Fibroblast of pulmonary artery (primary cell): ENCODE measurements around the gene OTOG.
"Not testable (repeated sequence)": the region's sequence is repeated elsewhere in the genome, so short reads cannot be mapped to it uniquely, and the experiment has no call there.

Experiments
- DNase-seq: peaks from one replicate; pipeline ENCODE4 v3.0.0-alpha.2; 2010; ENCODE audit warnings: low read depth
- H3K4me3 ChIP-seq: replicated peaks from 2 replicates; pipeline ENCODE4 v1.5.1; 2011; ENCODE audit warnings: low read depth, mild to moderate bottlenecking, control low read depth, low read length, moderate library complexity
- TF ChIP-seq, protein P1 (sequence below): IDR thresholded peaks from 2 replicates; pipeline ENCODE4 v1.5.1; 2011; ENCODE audit warnings: mild to moderate bottlenecking, control low read depth, low read length, inconsistent platforms; ENCODE audit errors: missing control alignments

Gene OTOG

DNA sequence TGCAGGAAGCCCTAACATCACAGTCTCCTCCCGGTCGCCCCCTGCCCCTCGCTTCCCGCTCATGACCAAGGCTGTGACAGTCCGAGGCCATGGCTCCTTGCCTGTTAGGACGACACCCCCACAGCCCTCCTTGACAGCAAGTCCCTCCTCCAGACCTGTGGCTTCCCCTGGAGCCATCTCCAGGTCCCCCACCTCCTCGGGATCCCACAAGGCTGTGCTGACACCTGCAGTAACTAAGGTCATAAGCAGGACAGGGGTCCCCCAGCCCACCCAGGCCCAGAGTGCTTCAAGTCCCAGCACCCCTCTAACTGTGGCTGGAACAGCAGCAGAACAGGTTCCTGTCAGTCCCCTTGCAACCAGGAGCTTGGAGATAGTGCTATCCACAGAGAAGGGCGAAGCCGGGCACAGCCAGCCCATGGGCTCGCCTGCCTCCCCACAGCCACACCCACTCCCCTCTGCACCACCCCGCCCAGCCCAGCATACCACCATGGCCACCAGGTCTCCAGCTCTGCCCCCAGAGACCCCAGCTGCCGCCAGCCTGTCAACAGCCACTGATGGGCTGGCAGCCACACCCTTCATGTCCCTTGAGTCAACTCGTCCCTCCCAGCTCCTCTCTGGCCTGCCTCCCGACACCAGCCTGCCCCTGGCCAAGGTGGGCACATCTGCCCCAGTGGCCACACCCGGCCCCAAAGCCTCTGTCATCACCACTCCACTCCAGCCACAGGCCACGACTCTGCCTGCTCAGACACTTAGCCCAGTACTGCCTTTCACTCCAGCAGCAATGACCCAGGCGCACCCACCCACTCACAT, 63.2 kb downstream of the OTOG start:
- TF ChIP-seq, protein P1, sequence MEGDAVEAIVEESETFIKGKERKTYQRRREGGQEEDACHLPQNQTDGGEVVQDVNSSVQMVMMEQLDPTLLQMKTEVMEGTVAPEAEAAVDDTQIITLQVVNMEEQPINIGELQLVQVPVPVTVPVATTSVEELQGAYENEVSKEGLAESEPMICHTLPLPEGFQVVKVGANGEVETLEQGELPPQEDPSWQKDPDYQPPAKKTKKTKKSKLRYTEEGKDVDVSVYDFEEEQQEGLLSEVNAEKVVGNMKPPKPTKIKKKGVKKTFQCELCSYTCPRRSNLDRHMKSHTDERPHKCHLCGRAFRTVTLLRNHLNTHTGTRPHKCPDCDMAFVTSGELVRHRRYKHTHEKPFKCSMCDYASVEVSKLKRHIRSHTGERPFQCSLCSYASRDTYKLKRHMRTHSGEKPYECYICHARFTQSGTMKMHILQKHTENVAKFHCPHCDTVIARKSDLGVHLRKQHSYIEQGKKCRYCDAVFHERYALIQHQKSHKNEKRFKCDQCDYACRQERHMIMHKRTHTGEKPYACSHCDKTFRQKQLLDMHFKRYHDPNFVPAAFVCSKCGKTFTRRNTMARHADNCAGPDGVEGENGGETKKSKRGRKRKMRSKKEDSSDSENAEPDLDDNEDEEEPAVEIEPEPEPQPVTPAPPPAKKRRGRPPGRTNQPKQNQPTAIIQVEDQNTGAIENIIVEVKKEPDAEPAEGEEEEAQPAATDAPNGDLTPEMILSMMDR = no peak
- DNase-seq = no peak

DNA sequence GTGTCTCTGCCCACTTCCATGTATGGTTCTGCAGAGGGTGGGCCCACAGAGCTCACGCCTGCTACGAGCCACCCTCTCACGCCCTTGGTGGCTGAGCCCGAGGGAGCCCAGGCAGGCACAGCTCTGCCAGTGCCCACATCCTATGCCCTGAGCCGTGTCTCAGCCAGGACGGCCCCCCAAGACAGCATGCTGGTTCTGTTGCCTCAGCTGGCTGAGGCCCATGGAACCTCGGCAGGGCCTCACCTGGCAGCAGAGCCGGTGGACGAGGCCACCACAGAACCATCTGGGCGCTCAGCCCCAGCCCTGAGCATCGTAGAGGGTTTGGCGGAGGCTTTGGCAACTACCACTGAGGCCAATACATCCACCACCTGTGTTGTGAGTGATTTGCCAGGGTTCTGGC, 64.0 kb downstream of the OTOG start:
- DNase-seq = no peak
- TF ChIP-seq, protein P1 = no peak
- no peak overlapping the region for H3K4me3 ChIP-seq

More for the DNA sequence above, 63.2 kb downstream of the OTOG start:
- H3K4me3 ChIP-seq = no peak overlapping the region

DNA sequence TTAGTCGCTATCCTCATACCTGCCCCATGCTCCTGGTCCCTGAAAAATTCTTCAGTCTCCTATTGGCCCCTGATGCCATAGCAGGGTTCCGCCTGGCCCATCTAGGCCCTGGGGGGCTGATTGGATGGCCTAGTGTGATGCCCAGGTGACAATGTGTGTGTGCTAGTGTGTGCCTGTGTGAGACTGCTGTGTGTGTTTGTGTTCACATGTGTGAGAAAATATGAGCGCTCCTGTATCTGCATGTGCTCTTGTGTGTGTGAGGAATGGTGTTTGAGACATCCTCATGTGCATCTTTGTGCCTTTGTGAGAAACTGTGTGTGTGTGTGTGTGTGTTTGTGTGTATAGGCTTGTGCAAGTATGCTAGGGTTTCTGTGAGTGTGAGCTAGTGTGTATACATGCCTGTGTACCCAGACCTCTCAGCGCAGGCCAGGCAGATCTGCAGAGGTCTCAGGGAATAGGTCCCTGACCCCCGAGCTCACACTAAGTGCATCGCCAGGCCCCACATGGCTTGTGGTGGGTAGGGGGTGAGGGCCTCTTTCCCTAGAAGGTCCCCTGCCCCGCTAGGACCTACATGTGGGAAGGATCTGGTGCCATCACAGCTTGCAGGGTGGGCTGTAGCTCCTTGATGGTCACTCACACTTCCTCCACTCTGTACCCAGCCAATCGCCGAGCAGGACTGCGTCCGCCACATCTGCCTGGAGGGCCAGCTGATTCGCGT, 64.6 kb downstream of the OTOG start:
- TF ChIP-seq, protein P1 = no peak
- H3K4me3 ChIP-seq = no peak overlapping the region
- no peak for DNase-seq

DNA sequence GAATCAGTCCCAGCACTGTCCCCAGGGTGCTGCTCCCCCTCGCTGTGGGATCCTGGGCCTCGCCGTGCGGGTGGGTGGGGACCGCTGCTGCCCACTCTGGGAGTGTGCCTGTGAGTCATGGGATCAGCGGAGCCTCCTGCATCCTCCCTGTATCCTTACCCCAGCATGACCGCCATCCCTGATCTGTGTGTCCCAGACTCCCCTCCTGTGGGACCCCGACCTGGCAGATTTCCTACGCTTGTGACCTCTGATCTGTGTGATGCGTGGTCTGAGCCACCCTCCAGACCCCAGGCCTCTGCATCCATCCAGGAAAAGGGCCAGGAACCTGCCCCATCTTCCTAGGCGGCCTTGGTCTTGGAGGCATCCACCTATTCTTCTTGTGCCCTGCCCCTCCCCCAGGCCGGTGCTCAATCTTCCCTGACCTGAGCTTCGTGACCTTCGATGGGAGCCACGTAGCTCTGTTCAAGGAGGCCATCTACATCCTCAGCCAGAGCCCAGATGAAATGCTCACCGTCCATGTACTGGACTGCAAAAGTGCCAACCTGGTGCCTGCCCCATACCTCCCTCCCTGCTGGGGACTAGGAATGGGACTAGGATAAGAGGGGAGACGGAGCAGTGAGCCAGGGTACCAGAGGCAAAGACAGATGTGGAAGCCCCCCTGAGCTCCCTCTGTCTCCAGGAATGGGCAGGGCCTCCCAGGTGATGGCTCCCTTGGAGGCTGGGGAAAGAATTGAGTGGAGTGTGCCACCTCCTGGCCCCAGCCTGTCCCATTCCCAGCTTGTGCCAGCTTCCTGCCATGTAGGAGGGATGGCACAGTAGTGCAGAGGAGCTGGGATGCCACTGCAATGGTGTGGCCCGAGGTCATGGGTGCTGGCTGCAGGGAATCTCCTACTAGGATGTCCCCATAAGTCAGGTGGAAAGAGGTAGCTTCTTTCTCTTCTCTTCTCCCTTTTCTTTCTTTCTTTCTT, 65.4 kb downstream of the OTOG start:
- no peak overlapping the region for H3K4me3 ChIP-seq
- TF ChIP-seq, protein P1 = no peak
- DNase-seq = no peak

DNA sequence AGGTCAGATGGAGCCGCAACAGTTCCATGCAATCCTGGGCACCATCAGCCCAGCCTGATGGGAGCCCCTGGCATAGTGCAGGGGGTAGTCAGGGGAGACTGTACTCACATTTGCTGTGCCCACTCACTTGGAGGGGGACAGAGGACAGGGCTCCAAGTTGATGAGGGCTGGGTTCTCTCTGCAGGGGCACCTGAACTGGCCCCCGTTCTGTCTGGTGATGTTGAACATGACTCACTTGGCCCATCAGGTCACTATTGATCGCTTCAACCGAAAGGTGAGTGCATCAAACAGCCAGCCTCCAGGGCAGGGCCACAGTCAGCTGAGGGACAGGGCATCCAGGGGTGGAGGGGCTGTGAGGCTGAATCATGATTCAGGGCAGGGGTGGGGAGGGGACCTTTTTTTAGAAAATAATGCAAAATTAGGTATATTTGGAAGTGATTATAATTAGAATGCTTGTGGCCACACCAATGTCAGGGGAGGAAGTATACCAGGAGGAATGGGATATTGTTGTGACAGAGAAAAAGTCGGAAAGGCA, 66.4 kb downstream of the OTOG start:
- DNase-seq = no peak
- no peak overlapping the region for H3K4me3 ChIP-seq
- TF ChIP-seq, protein P1 = no peak

DNA sequence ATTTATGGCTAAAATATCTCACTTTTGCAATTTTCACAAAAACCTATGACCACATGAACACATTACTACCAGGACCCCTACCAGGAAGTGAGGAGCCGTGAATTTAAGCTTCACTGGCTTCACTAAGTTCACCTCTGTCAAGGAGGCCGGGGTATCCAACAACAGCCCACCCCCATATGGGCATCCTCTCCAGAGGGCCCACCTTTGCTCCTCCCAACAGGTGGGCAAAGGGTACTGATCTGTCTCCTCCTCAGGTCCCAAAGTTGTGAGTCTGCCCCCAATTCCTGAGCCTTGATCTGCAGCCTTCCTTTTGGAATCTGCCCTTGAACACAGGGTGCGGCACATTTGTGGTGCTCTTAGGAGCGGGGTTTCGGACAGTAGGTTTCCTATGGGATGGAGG, 66.9 kb downstream of the OTOG start:
- TF ChIP-seq, protein P1 = no peak
- H3K4me3 ChIP-seq = no peak overlapping the region
- DNase-seq = no peak

DNA sequence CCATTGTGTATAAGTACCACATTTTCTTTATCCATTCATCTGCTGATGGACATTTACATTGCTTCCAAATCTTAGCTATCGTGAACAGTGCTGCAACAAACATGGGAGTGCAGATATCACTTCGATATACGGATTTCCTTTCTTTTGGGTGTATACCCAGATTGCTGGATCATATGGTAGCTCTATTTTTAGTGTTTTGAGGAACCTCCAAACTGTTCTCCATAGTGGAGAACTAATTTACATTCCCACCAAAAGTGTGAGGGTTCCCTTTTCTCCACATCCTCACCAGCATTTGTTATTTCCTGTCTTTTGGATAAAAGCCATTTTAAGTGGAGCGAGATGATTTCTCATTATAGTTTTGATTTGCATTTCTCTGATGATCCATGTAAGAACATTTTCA, 75.7 kb downstream of the OTOG start:
- not testable (repeated sequence) for DNase-seq, H3K4me3 ChIP-seq
